22Rv1 (cell line): ENCODE results near the gene ACAT1.

Source experiments
- CTCF ChIP-seq: fragments of 450-650 bp; IDR thresholded peaks from 2 replicates; pipeline ENCODE4 v1.5.1; 2017; ENCODE audit warnings: mild to moderate bottlenecking
- ZFX ChIP-seq: fragments of 450-650 bp; IDR thresholded peaks from 2 replicates; pipeline ENCODE4 v1.6.1; 2017; ENCODE audit warnings: antibody characterized with exemption, borderline replicate concordance

- TF ChIP-seq CTCF (no peak), ZFX (no peak)
Observed at GRCh38 chr11:108097179-108097578, 24.2 kb upstream of the ACAT1 start.
